Stomach smooth muscle (tissue), 2 donors: Measurements from ENCODE around the gene CDH4.

Experiments used
- H3K27ac ChIP-seq: one replicate; pipeline ENCODE4 v1.7.0; 2013; ENCODE audit warnings: mild to moderate bottlenecking, low read length, inconsistent platforms
- H3K27me3 ChIP-seq, 2 donors: one replicate each; pipeline ENCODE4 v1.7.0; 2013; ENCODE audit warnings: low read length in 2 of 2; ENCODE audit not compliant: insufficient read depth in 2 of 2, control insufficient read depth in 1 of 2
- H3K36me3 ChIP-seq, 2 donors: one replicate each; pipeline ENCODE4 v1.7.0; 2013; ENCODE audit warnings: low read length in 2 of 2; ENCODE audit not compliant: control insufficient read depth in 2 of 2, insufficient read depth in 2 of 2
- H3K4me1 ChIP-seq: one replicate; pipeline ENCODE4 v1.7.0; 2013; ENCODE audit warnings: low read length; ENCODE audit not compliant: control insufficient read depth, insufficient read depth
- H3K4me3 ChIP-seq, 2 donors: one replicate each; pipeline ENCODE4 v1.7.0; 2013; ENCODE audit warnings: low read length in 2 of 2
- H3K9ac ChIP-seq, 2 donors: one replicate each; pipeline ENCODE4 v1.7.0; 2013; ENCODE audit warnings: low read length in 2 of 2, mild to moderate bottlenecking in 1 of 2
- H3K9me3 ChIP-seq, 2 donors: one replicate each; pipeline ENCODE4 v1.7.0; 2013; ENCODE audit warnings: low read length in 2 of 2; ENCODE audit not compliant: control insufficient read depth in 2 of 2
- donor health status: healthy.
- donor health status: Pancreatic carcinoma.

Gene CDH4

GRCh38 chr20:61866165-61866564 is 614.1 kb downstream of the CDH4 start:
- H3K9me3 ChIP-seq = peaks cover under 1 to 5% of the 10 kb centered on the region in 2 donors
- no peak overlapping the region for H3K27ac ChIP-seq
- H3K4me1 ChIP-seq = no peaks in the 10 kb centered on the region
- H3K36me3 ChIP-seq = no peaks in the 10 kb centered on the region
- H3K9ac ChIP-seq = no peak overlapping the region
- H3K4me3 ChIP-seq = no peak overlapping the region
- peaks cover 0 to 7% of the 10 kb centered on the region in 2 donors for H3K27me3 ChIP-seq

GRCh38 chr20:61868006-61868405 is 615.9 kb downstream of the CDH4 start:
- Histone ChIP-seq H3K27me3 (peaks cover 0 to 7% of the 10 kb centered on the region in 2 donors), H3K36me3 (no peaks in the 10 kb centered on the region), H3K9me3 (peaks cover 3 to 15% of the 10 kb centered on the region in 2 donors), H3K4me1 (no peaks in the 10 kb centered on the region), H3K27ac (no peak overlapping the region), H3K4me3 (no peak overlapping the region), H3K9ac (no peak overlapping the region)

- Histone ChIP-seq H3K27me3 (peaks cover 0 to 7% of the 10 kb centered on the region in 2 donors), H3K27ac (no peak overlapping the region), H3K36me3 (no peaks in the 10 kb centered on the region), H3K4me3 (no peak overlapping the region), H3K9ac (no peak overlapping the region), H3K9me3 (peaks cover 3 to 15% of the 10 kb centered on the region in 2 donors), H3K4me1 (no peaks in the 10 kb centered on the region)
These were observed 616.5 kb downstream of the CDH4 start for GRCh38 chr20:61868466-61869090.

GRCh38 chr20:61869750-61870507 is 617.9 kb downstream of the CDH4 start:
- H3K9ac ChIP-seq = no peak overlapping the region
- no peaks in the 10 kb centered on the region for H3K4me1 ChIP-seq
- H3K27me3 ChIP-seq = peaks cover 0 to 7% of the 10 kb centered on the region in 2 donors
- H3K9me3 ChIP-seq = peaks cover 3 to 15% of the 10 kb centered on the region in 2 donors
- H3K36me3 ChIP-seq = no peaks in the 10 kb centered on the region
- no peak overlapping the region for H3K4me3 ChIP-seq
- H3K27ac ChIP-seq = no peak overlapping the region

- Histone ChIP-seq H3K9me3 (peaks cover 3 to 15% of the 10 kb centered on the region in 2 donors), H3K27me3 (peaks cover 0 to 7% of the 10 kb centered on the region in 2 donors), H3K27ac (no peak overlapping the region), H3K9ac (no peak overlapping the region), H3K4me3 (no peak overlapping the region), H3K36me3 (no peaks in the 10 kb centered on the region), H3K4me1 (no peaks in the 10 kb centered on the region)
These were observed 619.1 kb downstream of the CDH4 start for GRCh38 chr20:61871160-61871559.

- Histone ChIP-seq H3K9me3 (peaks cover 3 to 15% of the 10 kb centered on the region in 2 donors), H3K27me3 (peaks cover 0 to 7% of the 10 kb centered on the region in 2 donors), H3K27ac (no peak overlapping the region)
These were observed 619.9 kb downstream of the CDH4 start for GRCh38 chr20:61871913-61872312.

GRCh38 chr20:61872371-61872900 is 620.4 kb downstream of the CDH4 start:
- no peak overlapping the region for H3K4me3 ChIP-seq
- H3K36me3 ChIP-seq = no peaks in the 10 kb centered on the region
- H3K9ac ChIP-seq = no peak overlapping the region
- peaks cover 0 to 7% of the 10 kb centered on the region in 2 donors for H3K27me3 ChIP-seq
- H3K27ac ChIP-seq = no peak overlapping the region
- H3K4me1 ChIP-seq = no peaks in the 10 kb centered on the region
- H3K9me3 ChIP-seq = peaks cover 3 to 15% of the 10 kb centered on the region in 2 donors

More at GRCh38 chr20:61871913-61872312, 619.9 kb downstream of the CDH4 start:
- H3K9ac ChIP-seq = no peak overlapping the region
- no peaks in the 10 kb centered on the region for H3K36me3 ChIP-seq
- H3K4me1 ChIP-seq = no peaks in the 10 kb centered on the region
- H3K4me3 ChIP-seq = no peak overlapping the region

- Histone ChIP-seq H3K27ac (no peak overlapping the region), H3K9me3 (peaks cover 3 to 15% of the 10 kb centered on the region in 2 donors), H3K27me3 (peaks cover 0 to 4% of the 10 kb centered on the region in 2 donors), H3K4me1 (no peaks in the 10 kb centered on the region), H3K9ac (no peak overlapping the region), H3K36me3 (no peaks in the 10 kb centered on the region), H3K4me3 (no peak overlapping the region)
These were observed 621.8 kb downstream of the CDH4 start for GRCh38 chr20:61873651-61874420.

- peaks cover 3 to 15% of the 10 kb centered on the region in 2 donors for H3K9me3 ChIP-seq
- no peaks in the 10 kb centered on the region for H3K4me1 ChIP-seq
- H3K9ac ChIP-seq = no peak overlapping the region
- no peaks in the 10 kb centered on the region for H3K36me3 ChIP-seq
- H3K27me3 ChIP-seq = peaks cover 0 to 4% of the 10 kb centered on the region in 2 donors
- no peak overlapping the region for H3K27ac ChIP-seq
- no peak overlapping the region for H3K4me3 ChIP-seq
These were observed 622.5 kb downstream of the CDH4 start for GRCh38 chr20:61874421-61875068.
